22Rv1 (cell line): Measurements from ENCODE around the gene TMEM154.
A peak's percentile ranks its signal among the peaks of the same experiment; 100 is the strongest.

Source experiments
- H3K27ac ChIP-seq: fragments of 450-650 bp; 2 replicates; pipeline ENCODE4 v1.5.1; 2017
- ZFX ChIP-seq: fragments of 450-650 bp; IDR thresholded peaks from 2 replicates; pipeline ENCODE4 v1.6.1; 2017; ENCODE audit warnings: antibody characterized with exemption, borderline replicate concordance
- TF ChIP-seq, protein P1 (sequence below): fragments of 450-650 bp; IDR thresholded peaks from 2 replicates; pipeline ENCODE4 v1.5.1; 2017; ENCODE audit warnings: mild to moderate bottlenecking

TMEM154 gene

DNA sequence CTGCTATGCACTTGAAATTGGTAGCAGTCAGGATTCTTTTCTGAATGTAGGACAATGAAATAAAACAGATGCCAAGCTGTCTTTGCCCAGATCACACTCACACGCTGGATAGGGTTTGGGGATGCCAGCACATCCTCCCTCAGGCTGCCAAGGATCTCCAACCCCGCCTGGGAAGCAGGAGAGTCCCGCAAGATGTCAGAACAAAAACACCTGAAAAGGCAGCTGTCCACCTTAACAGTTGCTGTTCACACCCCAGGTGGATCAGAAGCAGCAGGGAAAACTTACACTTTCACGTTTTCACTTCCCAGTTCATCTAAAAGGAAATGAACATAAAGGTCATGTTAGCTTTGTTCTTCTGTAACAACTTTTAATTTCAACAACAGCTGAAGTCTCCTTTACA lies 35.7 kb downstream of the TMEM154 start:
- no peak overlapping the region for H3K27ac ChIP-seq
- TF ChIP-seq ZFX, result no peak
- TF ChIP-seq, protein P1, sequence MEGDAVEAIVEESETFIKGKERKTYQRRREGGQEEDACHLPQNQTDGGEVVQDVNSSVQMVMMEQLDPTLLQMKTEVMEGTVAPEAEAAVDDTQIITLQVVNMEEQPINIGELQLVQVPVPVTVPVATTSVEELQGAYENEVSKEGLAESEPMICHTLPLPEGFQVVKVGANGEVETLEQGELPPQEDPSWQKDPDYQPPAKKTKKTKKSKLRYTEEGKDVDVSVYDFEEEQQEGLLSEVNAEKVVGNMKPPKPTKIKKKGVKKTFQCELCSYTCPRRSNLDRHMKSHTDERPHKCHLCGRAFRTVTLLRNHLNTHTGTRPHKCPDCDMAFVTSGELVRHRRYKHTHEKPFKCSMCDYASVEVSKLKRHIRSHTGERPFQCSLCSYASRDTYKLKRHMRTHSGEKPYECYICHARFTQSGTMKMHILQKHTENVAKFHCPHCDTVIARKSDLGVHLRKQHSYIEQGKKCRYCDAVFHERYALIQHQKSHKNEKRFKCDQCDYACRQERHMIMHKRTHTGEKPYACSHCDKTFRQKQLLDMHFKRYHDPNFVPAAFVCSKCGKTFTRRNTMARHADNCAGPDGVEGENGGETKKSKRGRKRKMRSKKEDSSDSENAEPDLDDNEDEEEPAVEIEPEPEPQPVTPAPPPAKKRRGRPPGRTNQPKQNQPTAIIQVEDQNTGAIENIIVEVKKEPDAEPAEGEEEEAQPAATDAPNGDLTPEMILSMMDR, result no peak

DNA sequence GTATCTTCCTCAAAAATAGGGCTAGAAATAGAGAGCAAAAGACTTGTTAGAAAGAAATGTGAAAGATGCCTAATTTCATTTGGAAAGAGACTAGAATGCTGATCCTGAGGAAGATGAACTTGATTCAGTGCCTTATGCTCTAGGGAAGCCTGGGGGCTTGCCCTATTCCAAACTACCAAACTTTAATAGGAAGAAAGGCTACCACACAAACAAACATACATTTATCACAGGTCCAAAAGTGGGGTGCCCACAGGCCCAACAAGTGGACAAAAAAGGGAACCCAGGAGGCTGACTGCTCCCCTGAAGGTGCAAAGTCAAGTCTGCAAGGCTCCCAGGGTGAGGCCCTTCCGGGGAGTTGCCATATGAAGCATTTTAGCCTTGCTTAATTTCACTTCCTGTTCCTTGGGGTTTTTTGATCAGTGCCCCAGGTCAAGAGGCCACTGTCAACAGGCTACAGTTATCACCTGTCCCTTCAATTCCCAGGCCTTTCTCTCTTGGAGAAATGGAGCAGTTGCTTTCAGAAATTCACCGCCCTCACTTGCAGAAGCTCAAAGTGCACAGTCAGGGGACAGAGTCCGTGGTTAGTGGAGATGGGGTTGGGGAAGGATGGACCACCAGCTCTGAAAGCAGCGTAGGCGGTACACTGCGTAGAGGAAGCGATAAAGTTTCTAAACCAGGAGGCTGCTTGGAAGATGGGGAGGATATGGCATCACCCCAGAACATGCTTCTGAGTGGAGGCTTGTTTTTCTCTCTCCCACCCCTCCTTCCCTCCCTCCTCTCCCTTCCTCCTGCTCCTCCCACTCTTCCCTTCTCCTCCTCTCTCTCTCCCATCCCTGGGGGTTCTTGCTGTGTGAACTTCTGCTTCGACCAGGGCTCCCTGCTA lies 36.4 kb downstream of the TMEM154 start:
- no peak overlapping the region for H3K27ac ChIP-seq
- TF ChIP-seq ZFX, result no peak
- TF ChIP-seq, protein P1, result no peak

- no peak for TF ChIP-seq ZFX
- TF ChIP-seq, protein P1, result peak; percentile 80
- no peak overlapping the region for H3K27ac ChIP-seq
These were observed 39.5 kb downstream of the TMEM154 start for GRCh38 chr4:152640058-152640921.

- TF ChIP-seq ZFX, result no peak
- TF ChIP-seq, protein P1, result no peak
- H3K27ac ChIP-seq, result no peak overlapping the region
These were observed 43.9 kb downstream of the TMEM154 start for GRCh38 chr4:152635851-152636250.

DNA sequence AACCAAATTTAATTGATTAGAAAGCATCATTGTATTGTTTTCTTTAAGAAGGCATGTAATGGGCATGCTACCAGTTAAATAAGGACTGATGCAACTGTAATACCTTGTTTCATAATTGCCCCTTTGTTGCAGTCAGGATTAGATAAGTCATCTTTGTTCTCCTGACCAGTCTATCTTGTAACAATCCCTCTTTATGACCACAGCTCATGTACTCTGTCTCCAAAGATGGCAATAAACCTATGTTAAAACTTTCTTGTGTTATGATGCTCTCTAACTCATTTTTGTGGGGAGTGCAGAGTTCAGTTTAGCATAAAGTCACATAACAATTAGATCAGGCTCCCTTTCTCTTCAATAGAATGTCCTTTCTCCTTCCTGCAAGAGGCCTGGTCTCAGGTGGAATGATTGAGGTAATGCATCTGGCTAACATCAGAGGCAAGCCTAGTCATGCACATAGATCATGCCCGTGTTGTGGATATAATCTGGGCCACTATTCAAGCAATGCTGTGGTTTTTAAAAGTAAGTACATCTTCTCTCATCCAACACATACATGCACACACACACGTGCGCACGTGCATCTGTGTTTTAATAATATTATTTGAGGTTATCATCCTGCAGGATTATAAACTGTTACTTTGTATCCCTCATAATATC lies 45.6 kb downstream of the TMEM154 start:
- TF ChIP-seq, protein P1, result no peak
- TF ChIP-seq ZFX, result no peak
- no peak overlapping the region for H3K27ac ChIP-seq

GRCh38 chr4:152633118-152633517 lies 46.7 kb downstream of the TMEM154 start:
- no peak for TF ChIP-seq ZFX
- TF ChIP-seq, protein P1, result no peak
- no peak overlapping the region for H3K27ac ChIP-seq
